GM21576 (cell line): ENCODE results near the gene CBL.

ENCODE experiments used
- ATAC-seq: cut with Tn5 transposase; IDR thresholded peaks from one replicate; pipeline ENCODE4 v1.9.1; 2021; ENCODE audit warnings: mild to moderate bottlenecking, moderate library complexity; ENCODE audit not compliant: unreplicated experiment

CBL gene

DNA sequence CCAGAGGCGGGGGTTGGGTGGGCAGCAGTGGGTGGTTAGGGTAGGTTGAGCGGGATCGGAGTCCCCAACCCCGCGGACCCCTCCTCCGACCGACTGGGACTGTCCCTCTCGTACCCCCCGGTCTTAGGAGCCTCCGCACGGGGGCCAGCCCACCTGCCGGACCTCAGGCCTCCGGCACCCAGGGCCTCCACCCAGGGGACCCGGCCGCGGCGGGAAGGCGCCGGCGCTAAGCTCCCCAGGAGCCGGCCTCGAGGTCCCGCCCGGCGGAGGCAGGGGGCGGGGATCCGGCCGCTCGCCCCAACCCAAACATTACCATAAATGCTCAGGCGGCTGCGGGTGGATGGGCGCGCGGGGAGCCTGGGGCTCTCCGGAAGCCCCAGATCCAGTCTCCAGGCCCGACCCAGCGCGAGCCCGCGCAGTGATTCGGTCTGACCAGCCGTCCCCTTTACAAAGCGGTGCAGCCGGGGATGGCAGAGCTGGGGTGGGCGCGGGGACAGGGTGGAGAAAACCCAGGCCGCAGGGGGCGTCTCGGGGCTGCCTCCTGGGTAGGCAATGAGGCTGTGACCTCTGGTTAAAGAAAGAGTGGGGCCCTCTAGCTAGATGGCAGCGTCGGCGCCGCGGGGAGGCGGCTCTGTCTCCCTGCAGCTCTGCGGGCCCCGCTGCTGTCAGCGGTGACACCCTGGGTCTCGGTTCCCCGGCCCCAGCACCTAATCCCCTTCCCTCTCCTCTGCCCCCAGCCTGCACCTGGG is 114.8 kb downstream of the CBL start:
- ATAC-seq, result peak; percentile 52

DNA sequence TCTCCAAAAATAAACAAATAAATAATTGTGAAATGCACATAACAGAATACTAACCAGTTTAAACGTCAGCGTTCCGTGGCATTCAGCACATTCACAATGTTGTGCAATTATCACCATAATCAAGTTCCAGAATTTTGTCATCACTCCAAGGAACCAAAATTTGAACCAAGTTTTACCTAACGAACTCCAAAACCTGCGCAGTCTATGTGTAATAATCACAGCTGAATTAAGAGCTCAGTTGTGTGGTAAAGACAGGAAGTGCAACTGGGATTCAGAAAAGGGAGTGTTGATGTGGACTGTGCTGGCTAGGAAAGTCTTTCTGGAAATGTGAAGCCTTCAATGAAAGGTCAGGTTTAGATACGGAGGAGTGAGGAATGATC is 116.2 kb downstream of the CBL start:
- ATAC-seq, result no peak

GRCh38 chr11:119322921-119323531 is 116.9 kb downstream of the CBL start:
- ATAC-seq, result no peak

DNA sequence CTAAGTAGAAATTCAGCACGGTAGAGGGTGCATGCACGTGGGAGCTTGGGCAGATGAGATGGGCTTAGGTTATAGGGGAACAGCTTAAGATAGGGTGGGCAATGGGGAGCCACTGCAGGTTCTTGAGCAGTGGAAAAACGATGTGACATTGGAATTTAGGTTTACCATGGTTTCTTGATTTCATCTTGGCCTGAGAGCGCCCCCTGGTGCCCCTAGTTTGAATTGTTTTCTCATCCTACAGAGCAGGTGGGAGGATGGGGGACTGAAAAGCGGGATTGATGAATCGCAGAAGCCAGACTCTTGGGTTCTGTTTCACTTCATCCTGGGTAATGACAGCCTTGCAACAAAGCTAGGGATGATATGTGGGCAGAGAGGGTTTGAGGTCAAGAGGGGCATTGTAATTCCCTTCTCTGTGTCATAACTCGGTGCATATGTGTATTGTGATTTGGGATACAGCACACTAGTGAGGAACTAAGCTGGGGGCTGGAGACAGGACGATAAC is 117.4 kb downstream of the CBL start:
- ATAC-seq, result no peak

DNA sequence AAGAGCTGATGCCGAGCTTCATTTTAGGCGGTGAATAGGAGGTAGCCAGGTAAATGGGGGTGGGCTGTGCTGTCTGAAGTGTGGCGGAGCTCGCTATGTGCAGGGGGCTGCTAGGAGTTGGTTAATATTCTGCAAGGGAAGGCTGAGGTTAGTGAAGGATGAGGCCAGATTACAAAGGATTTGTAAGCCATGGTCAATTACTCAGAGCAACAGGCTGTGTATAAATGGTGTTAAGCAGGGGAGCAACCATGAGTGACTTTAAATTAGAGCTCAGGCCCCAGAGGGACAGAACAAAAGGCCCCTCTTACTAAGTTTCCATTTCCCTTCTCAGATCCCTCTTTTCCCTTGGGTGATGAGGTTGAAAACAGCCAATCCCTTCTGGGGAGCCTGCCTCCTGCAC is 118.0 kb downstream of the CBL start:
- ATAC-seq, result no peak

DNA sequence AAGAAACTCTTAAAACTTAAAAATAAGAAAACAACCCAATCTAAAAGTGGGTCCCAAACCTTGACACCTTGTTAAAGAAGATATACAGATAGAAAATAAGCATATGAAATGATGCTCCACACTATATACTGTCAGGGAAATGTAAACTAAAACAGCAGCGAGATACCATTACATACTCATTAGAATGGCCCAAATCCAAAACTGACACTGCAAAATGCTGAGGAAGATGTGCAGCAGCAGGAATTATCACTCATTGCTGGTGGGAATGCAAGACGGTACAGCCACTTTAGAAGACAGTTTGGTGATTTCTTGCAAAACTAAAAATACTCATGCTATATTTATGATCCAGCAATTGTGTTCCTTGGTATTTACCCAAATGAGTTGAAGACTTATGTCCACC is 123.2 kb downstream of the CBL start:
- ATAC-seq, result no peak

- ATAC-seq, result no peak
Observed at GRCh38 chr11:119330237-119330636, 124.1 kb downstream of the CBL start.

DNA sequence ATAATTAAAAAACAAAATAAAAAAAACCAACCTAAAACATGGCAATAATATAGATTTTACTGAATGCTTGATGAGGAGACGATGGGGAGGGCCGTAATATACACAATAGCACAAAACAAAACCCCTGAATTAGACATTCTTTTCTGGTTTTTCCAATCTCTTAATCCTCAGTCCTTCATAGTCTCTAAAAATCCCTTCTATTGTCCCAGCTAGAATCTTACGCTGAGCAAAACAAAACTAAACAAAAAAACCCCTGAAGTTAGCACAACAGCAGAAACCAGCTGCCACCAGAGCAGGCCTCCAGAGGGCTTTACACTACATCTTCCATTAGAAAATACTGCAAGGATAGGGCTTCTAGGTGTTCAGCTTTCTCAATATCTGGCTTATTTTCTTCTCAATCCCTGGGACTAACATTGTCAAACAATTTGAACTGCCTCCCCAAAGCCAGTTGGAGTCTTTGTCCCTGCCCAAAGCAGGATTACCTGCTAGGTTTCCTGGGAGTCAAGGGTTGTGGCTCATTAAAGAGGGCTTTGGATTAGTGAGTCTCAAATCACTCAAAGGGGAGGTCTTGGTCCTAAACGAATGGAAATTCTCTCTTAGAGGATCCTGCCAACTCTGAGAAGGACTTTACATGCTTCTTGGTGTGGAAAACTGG is 126.1 kb downstream of the CBL start:
- no peak for ATAC-seq

- peak; percentile 94 for ATAC-seq
Observed at GRCh38 chr11:119334174-119334930, 128.2 kb downstream of the CBL start, which contains the start of gene RNF26. TSS of gene RNF26 (plus strand) at chr11:119334527. CDS start at chr11:119335123, 596 bp downstream.

- ATAC-seq, result no peak
Observed at GRCh38 chr11:119335091-119335654, 129.0 kb downstream of the CBL start.

- no peak for ATAC-seq
Observed at GRCh38 chr11:119335655-119336543, 129.8 kb downstream of the CBL start.

- ATAC-seq, result no peak
Observed at GRCh38 chr11:119336744-119337469, 130.8 kb downstream of the CBL start.

- ATAC-seq, result no peak
Observed at GRCh38 chr11:119337581-119338317, 131.6 kb downstream of the CBL start.

GRCh38 chr11:119338318-119338890 is 132.3 kb downstream of the CBL start:
- no peak for ATAC-seq

DNA sequence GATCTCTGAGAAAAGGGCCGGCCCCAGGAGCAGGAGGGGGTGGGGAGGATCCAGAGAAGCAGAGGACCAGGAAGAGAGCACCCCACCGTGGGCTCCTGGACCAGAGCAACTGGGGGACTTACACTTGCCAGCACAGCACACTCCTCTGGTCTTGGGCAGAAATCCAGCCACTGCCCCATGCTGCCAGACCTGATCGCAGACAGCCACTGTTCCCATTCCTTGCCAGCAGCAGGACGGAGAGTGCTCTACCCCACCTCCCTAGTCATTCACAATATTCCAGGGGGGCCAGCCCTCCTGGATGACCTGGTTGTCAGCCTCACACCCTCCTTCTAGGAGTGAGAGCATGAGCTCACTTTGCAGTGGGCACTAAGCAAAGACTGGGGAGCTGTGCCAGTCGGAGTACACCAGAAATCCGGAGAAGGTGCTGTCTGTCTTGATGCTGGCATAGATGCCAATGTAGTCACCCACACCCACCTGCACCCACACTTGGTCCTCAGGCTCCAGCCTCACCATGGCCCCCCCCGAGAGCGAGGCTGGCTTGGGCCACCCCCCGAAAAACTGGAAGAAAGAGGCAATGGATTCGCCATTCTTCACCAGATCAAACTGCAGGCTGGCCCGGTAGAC is 132.9 kb downstream of the CBL start:
- no peak for ATAC-seq

DNA sequence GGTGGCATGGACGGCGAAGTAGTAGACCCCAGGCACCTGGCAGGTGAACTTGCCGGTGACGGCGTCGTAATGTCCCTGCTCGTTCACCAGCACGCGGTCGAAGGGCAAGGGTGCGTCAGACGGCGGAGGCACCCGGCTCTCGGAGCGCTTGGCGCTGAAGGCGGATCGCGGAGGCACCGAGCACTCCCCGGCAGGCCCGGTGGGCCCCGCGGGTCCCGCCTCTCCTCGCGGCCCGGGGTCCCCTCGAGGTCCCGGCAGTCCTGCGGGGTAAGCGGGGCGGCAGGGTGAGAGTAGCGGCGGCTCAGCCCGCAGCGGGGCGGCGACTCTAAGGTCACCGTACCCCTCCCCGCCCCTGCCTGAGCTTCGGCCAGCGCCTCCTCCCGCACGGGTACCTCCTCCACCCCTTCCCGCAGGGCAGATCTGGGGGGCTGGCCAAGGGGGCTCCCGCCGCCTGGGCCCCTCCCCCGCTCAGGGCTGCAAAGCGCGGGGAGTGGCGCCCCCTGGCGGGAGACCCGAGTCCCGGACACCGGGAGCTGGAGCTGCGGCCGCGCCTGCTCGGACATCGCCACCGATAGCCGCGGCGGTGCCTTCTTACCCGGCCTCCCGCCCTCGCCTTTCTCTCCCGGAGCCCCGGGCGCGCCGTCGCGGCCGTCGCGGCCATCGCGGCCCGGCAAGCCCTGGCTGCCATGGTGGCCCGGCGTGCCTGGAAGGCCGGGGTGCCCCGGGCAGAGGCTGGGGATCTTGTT is 133.6 kb downstream of the CBL start:
- ATAC-seq, result no peak
